HG03378 (cell line): Measurements from ENCODE around the gene KIAA0586.
"Not testable (repeated sequence)": the region's sequence is repeated elsewhere in the genome, so short reads cannot be mapped to it uniquely, and the experiment has no call there.

Experiments used
- ATAC-seq: cut with Tn5 transposase; IDR thresholded peaks from one replicate; pipeline ENCODE4 v1.9.1; 2021; ENCODE audit warnings: mild to moderate bottlenecking, moderate library complexity; ENCODE audit not compliant: unreplicated experiment

KIAA0586 gene

DNA sequence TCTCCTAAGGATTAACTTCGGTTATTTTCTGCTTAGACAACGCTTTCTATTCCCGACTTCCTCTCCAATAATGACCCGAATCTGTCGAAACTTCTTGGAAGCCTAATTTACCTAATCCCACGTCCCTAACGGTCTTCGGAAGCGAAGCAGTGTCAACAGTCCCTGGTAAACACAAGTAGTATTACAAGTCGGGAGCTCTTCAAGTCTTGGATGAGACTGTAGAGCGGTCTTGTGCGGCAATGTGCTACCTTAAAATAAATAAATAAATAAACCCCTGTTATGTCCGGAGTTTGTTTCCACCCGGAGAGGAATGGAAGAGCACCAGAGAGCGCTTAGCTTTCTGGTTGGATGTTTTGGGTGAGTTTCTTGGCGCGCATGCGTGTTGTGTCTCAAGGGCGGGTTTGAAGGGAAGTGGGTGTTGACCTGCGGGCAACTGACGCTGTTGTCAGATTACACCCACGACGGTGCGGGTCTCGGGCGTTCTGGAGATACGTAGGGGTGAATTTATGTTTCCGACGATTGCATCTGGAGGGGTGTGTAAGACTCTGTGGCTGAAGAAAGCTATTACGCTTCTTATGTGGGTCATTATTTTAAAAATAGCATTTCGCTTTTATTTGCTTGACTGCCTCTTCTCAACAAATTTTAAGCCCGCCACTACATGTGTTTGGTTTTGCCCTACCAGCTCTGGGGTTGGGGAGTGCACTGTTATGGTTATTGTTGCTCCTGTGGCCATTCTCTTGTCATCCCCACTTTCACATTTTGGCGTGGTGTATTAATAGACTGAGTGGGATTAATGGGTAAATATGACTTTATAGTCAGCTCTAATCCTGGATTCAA lies at the start of gene KIAA0586, which contains the start of gene TIMM9:
KIAA0586 (plus strand) TSS at position 439 of the 837 bp plus-strand sequence. CDS start 546 bp downstream, outside the sequence.
TIMM9 (minus strand) TSS at position 251 of the 837 bp plus-strand sequence. CDS start 15,586 bp downstream, outside the sequence.
- peak; percentile 83 for ATAC-seq

DNA sequence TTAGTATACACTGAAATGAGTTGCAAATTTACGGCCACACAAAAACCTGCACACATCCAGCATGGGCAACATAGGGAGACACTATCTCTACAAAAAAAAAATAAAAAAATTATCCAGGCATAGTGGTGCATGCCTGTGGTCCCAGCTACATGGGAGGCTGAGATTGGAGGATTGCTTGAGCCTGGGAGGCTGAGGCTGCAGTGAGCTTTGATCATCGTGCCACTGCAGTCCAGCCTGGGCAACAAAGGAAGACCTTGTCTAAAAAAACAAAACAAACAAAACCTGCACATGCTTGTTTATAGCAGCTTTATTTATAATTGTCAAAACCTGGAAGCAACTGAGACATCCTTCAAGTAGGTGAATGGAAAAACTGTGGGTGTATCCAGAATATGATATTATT lies 36.7 kb upstream of the KIAA0586 start:
- ATAC-seq = no peak

DNA sequence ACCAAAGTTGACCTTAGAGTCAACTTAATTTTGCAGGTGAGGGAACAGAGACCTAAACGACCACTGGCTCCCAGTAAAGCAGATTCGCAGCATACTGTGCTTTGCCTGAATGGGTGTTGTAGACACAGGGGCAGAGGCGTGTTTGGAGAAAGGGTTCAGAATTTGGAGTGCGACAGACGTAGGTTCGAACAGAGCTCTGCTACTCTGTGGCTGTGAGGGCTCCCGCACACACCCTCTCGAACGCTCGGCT lies 32.0 kb upstream of the KIAA0586 start:
- ATAC-seq = no peak

DNA sequence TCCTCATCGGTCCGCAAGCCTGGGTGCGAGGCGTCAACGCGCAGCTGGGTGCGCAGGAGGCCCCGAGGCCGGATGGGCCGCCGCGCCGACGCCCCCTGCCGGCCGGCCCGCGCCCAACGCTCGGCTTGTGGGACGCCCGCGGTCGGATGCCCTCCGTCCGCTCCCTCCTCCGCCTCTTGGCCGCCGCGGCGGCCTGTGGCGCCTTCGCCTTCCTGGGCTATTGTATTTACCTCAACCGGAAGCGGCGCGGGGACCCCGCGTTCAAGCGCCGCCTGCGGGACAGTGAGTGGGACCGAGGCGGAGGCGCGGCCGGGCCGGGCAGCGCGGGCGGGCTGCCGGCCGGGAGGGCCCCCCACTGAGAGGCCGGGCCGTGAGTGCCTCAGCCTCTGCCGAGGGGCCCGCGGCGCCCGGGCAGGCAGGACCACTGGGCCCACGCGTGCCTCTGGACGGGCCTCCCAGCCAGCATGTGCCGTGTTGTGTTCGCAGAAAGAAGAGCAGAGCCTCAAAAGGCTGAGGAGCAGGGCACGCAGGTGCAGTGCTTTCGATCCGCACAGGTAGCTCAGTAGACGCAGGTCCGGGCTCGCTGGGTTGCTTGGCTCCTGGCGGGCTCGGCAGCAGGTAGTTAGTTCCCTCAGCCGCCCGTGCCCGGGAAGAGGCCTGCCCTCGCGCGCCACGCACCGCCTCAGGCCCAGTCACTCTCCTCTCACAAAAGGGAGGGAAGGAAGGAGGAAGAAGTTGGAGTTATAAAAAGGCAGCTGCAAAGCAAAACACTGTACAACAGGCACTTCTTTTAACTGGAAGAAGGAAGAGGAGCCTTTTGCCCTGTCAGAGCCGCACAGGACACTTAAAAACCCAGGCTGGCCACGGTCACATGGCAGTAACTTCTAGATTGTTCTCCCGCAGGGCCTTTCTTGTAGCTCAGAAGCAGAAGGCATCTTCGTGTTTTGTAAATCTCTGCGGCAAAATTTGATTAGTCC lies 31.4 kb upstream of the KIAA0586 start, which contains the start of gene TOMM20L:
TOMM20L (plus strand) TSS at position 119 of the 977 bp plus-strand sequence; CDS start at position 147, 28 bp downstream.
- ATAC-seq = peak; percentile 81

DNA sequence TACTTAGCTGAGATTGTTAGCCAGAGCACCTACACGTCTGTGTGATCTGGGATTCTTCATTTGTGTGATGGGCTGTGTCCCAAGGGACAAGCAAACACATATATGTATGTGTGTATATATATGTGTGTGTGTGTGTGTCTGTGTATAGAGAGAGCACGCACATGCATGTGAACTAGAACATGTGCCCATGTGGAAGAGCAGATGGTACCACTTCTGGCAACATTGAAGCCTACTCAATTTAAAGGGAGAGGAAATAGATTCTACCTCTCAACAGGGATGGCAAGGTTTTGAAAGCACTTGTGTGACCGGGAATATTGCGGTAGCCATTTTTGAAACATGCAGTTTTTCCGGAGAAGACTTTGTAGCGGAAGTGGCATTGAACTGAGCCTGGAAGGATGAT lies 30.4 kb upstream of the KIAA0586 start:
- no peak for ATAC-seq

DNA sequence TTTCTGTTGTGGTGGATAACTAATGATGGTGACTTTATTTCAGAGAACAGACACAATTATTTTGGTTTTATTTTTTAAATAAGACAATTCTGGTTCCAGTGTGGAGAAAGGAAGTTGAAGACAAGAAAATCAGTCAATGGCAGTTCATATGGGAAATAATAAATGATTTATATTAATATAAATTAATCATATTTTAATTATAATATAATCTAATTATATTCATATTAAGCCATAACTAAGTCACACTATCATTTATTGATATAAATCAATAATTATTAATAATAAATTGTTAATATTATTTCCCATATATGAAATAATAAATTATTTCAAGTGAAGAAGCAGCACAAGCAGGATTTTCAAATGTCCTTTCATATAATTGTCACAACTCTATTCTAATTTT lies 29.0 kb upstream of the KIAA0586 start:
- ATAC-seq = no peak

DNA sequence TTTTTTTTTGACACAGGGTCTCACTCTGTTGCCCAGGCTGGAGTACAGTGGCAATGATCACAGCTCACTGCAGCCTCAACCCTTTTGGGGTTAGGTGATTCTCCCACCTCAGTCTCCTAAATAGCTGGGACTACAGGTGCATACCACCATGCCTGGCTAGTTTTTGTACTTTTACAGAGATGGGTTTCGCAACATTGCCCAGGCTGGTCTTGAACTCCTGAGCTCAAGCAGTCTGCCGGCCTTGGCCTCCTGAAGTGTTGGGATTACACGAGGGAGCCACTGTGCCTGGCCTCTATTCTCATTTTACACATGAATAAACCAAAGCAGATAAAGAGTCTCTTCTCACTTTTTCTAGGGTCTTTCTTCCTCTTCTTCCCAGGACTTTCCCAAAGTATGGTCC lies 28.6 kb upstream of the KIAA0586 start:
- ATAC-seq = no peak

DNA sequence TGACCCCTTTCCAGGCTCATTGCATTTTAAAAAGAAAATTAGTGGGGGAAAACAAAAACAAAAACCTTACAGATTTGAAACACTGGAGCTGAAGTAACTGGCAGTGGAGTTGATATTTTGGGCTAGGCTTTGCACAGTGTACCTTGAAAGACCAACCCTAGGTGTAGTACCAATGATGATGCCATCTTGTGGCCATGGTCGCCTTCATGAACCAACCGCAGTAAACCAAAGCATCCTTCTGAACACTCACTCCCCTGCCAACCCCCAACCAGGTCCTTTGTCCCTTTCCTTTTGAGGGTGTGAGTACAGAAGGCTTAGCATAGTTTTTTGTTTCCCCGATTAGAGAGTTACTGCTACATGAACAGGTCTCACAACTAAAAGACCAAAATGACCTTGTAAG lies 25.9 kb upstream of the KIAA0586 start:
- no peak for ATAC-seq

DNA sequence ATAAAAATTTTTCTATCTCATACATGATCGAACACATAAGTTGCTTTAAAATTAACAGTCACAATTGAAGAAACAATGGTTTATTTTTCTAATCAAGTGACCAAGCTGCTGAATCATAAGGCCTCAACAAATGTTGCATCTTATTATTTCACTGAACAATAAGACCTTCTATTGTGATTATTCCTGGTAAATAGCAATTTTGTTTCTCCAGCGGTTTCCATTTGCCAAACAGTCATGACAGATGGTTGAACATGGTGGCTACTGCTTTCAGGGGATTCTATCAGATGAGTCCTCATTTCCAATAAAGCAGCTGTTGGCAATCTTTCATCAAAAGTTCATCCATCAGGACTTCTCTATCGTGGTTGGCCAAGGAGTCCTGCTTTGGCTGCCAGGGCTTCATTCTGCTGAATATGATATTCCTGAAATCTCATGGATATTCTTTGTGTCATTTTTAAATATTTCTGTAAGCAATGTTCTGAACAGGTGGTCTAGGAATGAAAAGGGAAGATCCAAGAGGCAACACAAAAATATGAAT lies 18.8 kb upstream of the KIAA0586 start:
- no peak for ATAC-seq

DNA sequence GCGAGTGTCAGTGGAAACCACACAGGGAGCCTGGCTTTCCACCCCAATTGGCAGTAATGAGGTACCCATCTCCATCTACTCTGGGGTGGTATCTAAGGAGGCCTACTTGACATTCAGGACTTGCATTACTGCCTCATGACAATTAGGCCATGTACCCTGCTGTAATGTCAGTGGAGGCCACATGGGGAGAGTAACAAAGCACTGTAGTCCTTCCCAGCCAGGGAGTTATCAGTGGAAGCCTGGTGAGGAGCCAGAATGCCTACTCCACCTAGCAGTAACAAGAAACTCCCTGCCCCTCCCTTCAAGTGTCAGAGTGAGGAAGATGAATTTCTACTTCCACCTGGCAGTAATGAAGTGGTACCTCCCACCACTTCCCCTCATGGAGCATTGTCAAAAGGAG lies 12.7 kb upstream of the KIAA0586 start:
- no peak for ATAC-seq

DNA sequence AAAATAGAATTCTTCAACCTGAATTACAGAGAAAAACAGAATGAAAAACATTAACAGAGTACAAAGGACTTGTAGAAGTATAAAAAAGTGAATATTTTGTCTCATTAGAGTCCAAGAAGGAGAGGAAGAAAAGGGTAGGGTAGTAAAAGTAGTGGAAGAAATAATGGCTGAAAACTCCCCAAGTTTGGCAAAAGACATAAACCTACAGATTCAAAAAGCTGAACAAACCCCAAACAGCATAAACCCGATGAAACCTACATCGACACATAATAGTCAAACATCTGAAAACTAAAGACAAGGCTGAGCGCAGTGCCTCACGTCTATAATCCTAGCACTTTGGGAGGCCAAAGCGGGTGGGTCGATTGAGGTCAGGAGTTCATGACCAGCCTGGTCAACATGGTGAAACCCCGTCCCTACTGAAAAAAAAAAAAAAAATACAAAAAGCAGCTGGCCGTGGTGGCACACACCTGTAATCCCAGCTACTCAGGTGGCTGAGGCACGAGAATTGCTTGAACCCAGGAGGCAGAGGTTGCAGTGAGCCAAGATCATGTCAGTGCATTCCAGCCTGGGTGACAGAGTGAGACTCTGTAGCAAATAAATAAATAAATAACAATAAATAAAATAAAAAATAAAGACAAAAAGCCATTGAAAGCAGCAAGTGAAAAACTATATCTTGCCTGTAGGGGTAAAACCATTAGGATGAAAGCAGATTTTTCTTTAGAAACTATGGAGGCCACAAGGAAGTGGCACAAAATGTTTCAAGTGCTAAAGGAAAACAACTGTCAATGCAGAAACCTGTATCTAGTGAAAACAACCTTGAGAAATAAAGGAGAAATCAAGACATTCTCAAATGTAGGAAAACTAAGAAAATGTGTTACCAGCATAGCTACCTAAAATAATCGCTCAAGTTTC lies 11.6 kb upstream of the KIAA0586 start:
- ATAC-seq = no peak

DNA sequence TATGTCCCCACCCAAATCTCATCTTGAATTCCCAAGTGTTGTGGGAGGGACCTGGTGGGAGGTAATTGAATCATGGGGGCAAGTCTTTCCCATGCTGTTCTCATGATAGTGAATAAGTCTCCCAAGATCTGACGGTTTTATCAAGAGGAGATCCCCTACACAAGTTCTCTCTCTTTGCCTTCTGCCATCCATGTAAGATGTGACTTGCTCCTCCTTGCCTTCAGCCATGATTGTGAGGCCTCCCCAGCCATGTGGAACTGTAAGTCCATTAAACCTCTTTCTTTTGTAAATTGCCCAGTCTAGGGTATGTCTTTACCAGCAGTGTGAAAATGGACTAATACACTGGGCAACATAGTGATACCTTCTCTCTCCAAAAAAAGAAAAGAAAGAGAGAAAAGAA lies 10.6 kb upstream of the KIAA0586 start:
- ATAC-seq = not testable (repeated sequence)

DNA sequence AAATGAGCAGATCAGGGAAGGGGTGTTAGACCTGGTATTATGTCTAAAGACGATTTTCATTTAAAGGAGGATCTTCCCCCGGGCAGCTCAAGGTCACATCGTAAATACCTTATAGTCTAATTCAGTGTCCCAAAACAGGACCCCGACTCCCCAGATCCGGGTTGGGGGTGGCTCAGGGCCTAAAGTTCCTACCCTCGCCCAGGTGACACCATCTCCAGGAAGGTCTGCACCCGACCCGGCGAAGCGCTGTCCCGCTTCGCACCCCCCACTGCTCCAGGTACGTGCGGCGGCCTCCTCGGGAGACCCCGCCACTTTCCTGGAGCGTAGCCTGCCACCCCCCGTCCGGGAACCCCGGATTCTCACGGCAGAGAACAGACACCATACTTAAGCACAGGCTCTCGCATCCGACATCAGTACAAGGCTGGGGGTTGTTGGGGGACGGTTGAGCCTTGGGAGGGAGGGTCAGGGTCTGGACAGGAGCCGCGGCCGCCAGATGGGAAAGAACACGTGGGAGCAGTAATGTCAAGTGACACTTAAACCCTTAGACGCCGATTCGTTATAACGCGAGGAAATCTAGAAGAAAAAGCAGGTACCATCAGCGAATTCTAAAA lies 744 bp upstream of the KIAA0586 start:
- peak; percentile 17 for ATAC-seq

DNA sequence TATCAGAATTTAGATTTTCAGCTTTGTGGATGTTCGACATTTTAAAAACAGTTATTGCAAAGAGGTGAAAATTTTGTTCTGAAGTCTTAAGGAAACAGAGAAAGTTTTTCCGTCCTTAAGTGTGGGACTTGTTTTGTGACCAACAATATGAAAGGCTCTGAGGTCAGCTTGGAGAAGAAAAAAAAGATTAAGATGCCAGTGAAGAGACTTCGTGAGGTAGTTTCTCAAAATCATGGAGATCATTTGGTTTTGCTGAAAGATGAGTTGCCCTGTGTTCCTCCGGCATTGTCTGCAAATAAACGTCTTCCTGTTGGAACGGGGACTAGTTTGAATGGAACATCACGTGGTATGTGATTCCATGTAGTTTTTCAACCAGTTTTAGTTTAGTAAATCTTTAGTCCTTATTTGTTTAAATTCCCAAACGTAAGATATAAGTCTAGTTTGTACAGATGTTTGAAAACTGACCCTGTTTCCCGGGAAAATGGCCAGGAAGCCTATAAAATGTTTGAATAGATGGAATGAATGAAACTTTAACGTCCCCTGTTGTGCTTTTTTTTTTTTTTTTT lies 682 bp downstream of the KIAA0586 start:
- ATAC-seq = no peak

DNA sequence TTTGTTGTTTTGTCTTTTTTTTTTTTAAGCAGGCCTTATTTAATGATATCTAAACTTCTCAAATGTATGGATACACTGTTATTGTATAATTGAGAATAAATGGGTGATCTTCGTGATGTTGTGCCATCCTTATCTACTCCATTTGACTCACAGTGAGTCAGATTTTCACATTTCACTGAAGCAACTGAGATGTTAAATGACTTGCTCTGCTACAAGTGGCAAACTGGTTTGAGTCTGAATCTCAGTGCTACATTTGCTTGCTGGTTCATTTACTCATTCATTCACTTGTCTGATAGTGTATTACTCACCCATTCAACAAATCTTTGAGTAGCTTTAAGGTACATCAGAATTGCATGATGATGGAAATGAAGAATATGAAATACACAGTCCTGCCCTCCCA lies 2.6 kb downstream of the KIAA0586 start:
- ATAC-seq = no peak

DNA sequence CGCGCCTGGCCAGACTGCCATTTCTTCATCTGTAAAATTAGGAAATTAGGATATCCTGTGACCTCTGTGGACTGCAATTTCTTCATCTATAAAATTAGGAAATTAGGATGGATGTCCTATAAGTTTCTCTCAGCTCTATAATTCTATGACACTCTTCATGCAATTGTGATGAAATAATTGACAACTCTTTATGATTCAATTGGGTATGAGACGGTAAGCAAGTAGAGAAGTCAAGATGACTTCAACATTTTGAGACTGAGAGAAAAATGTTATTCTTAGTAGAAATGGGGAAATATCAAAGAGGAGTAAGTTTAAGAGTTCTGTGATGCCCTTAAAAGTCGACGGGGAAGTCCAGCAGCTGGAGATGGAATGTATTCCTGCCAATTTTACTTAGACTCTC lies 12.0 kb downstream of the KIAA0586 start:
- ATAC-seq = no peak

DNA sequence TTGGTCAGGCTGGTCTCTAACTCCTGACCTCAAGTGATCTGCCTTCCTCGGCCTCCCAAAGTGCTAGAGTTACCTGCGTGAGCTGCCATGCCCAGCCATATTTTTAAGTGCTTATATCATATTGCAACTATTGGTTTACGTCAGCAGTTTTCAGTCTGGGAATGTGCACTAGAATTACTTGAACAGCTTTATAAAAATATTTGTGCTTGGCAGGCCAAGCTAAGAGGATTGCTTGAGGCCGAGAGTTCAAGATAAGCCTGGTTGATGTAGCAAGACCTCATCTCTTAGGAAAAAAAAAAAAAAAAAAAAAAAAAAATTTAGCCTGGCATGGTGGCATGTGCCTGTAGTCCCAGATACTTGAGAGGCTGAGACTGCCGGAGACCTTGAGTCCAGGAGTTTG lies 17.1 kb downstream of the KIAA0586 start:
- no peak for ATAC-seq

DNA sequence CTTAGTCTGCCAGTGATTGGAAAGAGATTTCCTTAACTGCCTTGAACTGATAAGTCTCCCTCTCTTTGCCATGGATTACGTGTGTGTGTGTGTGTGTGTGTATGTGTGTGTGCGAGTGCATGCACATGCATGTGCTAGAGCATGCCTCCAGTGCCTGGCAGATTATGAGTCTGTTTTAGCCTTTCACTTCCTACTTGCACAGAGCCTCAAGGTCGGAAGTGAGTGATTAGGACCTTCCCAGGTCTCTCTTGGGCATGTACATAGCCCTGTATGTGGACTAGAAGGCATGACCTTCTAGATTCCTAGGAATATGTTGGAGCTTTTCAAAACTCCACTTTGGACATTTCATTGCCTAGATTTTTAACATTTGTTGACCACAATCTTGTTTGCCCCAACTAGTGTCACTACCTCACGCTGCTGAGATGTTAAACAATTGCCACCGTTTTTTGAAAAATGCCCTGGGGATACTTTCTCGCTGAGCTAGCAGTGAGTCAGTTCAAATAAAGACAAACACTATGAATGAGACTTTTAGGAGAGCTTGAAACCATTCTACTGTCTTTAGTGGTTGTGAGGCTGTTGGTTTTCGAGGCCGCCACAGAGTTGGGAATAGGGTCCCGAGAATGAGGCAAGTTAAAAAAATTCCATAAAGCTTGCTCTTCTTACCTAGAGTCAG lies 28.2 kb downstream of the KIAA0586 start:
- no peak for ATAC-seq

DNA sequence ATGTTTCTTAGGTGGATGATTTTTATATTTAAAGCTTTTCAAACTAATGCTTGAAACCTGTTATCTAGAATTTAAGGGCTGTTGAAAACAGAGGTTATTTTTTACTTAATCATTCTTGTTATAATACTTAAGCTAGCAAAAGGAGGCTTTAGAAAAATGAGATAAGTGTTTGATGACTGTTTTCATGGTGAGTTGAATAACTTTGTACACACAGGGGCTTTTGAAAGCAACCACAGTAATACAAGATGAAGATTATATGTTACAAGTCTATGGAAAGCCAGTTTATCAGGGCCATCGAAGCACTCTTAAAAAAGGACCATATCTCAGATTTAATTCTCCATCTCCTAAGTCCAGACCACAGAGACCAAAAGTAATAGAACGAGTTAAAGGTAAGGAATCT lies 33.3 kb downstream of the KIAA0586 start:
- ATAC-seq = no peak
